ENCODE data around the gene ZNF138. TPM values are rescaled to one million over a fixed set of nuclear protein-coding genes. Genes with fewer than 3 reads are reported as not detected.

Gene ZNF138
- total and polyA plus RNA-seq, 2 of the 8 experiments (the other 6 are each of a cell fraction or from before 2014, with no cell fraction given): 7.5 to 22.6 TPM

DNA sequence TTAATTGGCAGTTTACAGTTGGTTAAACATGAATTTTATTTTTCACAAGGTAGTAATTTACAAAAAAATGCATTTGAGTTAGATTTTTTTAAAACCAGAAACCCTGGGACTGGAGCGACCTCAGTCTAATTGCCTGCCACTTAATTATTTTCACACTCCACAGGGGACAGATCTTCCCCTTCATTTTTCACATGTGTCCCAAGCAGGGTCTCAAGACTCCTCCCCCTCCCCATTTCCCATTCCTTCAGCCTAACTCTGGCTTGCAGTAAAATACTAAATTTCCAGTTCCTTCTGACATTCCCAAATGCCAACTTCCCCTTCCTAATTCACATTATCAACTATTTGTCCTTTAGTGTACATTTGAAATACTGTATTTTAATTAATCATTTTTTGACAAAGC, 948 bp downstream of the ZNF138 start (continued):
- TF ChIP-seq, protein P1, sequence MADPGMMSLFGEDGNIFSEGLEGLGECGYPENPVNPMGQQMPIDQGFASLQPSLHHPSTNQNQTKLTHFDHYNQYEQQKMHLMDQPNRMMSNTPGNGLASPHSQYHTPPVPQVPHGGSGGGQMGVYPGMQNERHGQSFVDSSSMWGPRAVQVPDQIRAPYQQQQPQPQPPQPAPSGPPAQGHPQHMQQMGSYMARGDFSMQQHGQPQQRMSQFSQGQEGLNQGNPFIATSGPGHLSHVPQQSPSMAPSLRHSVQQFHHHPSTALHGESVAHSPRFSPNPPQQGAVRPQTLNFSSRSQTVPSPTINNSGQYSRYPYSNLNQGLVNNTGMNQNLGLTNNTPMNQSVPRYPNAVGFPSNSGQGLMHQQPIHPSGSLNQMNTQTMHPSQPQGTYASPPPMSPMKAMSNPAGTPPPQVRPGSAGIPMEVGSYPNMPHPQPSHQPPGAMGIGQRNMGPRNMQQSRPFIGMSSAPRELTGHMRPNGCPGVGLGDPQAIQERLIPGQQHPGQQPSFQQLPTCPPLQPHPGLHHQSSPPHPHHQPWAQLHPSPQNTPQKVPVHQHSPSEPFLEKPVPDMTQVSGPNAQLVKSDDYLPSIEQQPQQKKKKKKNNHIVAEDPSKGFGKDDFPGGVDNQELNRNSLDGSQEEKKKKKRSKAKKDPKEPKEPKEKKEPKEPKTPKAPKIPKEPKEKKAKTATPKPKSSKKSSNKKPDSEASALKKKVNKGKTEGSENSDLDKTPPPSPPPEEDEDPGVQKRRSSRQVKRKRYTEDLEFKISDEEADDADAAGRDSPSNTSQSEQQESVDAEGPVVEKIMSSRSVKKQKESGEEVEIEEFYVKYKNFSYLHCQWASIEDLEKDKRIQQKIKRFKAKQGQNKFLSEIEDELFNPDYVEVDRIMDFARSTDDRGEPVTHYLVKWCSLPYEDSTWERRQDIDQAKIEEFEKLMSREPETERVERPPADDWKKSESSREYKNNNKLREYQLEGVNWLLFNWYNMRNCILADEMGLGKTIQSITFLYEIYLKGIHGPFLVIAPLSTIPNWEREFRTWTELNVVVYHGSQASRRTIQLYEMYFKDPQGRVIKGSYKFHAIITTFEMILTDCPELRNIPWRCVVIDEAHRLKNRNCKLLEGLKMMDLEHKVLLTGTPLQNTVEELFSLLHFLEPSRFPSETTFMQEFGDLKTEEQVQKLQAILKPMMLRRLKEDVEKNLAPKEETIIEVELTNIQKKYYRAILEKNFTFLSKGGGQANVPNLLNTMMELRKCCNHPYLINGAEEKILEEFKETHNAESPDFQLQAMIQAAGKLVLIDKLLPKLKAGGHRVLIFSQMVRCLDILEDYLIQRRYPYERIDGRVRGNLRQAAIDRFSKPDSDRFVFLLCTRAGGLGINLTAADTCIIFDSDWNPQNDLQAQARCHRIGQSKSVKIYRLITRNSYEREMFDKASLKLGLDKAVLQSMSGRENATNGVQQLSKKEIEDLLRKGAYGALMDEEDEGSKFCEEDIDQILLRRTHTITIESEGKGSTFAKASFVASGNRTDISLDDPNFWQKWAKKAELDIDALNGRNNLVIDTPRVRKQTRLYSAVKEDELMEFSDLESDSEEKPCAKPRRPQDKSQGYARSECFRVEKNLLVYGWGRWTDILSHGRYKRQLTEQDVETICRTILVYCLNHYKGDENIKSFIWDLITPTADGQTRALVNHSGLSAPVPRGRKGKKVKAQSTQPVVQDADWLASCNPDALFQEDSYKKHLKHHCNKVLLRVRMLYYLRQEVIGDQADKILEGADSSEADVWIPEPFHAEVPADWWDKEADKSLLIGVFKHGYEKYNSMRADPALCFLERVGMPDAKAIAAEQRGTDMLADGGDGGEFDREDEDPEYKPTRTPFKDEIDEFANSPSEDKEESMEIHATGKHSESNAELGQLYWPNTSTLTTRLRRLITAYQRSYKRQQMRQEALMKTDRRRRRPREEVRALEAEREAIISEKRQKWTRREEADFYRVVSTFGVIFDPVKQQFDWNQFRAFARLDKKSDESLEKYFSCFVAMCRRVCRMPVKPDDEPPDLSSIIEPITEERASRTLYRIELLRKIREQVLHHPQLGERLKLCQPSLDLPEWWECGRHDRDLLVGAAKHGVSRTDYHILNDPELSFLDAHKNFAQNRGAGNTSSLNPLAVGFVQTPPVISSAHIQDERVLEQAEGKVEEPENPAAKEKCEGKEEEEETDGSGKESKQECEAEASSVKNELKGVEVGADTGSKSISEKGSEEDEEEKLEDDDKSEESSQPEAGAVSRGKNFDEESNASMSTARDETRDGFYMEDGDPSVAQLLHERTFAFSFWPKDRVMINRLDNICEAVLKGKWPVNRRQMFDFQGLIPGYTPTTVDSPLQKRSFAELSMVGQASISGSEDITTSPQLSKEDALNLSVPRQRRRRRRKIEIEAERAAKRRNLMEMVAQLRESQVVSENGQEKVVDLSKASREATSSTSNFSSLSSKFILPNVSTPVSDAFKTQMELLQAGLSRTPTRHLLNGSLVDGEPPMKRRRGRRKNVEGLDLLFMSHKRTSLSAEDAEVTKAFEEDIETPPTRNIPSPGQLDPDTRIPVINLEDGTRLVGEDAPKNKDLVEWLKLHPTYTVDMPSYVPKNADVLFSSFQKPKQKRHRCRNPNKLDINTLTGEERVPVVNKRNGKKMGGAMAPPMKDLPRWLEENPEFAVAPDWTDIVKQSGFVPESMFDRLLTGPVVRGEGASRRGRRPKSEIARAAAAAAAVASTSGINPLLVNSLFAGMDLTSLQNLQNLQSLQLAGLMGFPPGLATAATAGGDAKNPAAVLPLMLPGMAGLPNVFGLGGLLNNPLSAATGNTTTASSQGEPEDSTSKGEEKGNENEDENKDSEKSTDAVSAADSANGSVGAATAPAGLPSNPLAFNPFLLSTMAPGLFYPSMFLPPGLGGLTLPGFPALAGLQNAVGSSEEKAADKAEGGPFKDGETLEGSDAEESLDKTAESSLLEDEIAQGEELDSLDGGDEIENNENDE (IDR thresholded peaks at IDR 0.05; ENCODE audit: insufficient replicate concordance, low read length): no peak
- TF ChIP-seq POLR2AphosphoS5 (IDR thresholded peaks at IDR 0.05; ENCODE audit: low read depth, low read length): no peak
- no peak for TF ChIP-seq CHD1 (IDR thresholded peaks at IDR 0.05; ENCODE audit: low read depth, low read length)
- TF ChIP-seq MAFK (IDR thresholded peaks at IDR 0.05; ENCODE audit: low read depth, low read length): no peak
- no peak for TF ChIP-seq EZH2 (IDR thresholded peaks at IDR 0.05; ENCODE audit: low read depth, low read length, severe bottlenecking)
- TF ChIP-seq, protein P2, sequence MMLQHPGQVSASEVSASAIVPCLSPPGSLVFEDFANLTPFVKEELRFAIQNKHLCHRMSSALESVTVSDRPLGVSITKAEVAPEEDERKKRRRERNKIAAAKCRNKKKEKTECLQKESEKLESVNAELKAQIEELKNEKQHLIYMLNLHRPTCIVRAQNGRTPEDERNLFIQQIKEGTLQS (IDR thresholded peaks at IDR 0.05; ENCODE audit: insufficient read depth, low read depth, low read length): no peak
- no peak for TF ChIP-seq RFX5 (IDR thresholded peaks at IDR 0.05; ENCODE audit: borderline replicate concordance, low read depth, low read length)
- no peak for TF ChIP-seq ASH2L (IDR thresholded peaks at IDR 0.05; ENCODE audit: low read length)
- TF ChIP-seq CTBP2 (IDR thresholded peaks at IDR 0.05; ENCODE audit: borderline replicate concordance, insufficient read depth, insufficient read length, low read length): no peak
- TF ChIP-seq, protein P3, sequence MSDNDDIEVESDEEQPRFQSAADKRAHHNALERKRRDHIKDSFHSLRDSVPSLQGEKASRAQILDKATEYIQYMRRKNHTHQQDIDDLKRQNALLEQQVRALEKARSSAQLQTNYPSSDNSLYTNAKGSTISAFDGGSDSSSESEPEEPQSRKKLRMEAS (IDR thresholded peaks at IDR 0.05): no peak
